HCT116 (cell line): ENCODE measurements around the gene CAPRIN1. TPM values are rescaled to one million over a fixed set of nuclear protein-coding genes. Genes with fewer than 3 reads are reported as not detected.

Experiments
- ATAC-seq: fragments of 200-7000 bp; cut with Tn5 transposase; 2 replicates; pipeline ENCODE4 v1.9.1; 2020; ENCODE audit warnings: mild to moderate bottlenecking, moderate library complexity
- BruUV-seq: library from RNA; stranded (reverse); fragments of 400-500 nt; replicated peaks from 2 replicates; lab custom pipeline; 2021; lab: Mats Ljungman, UMichigan
- CTCF ChIA-PET: fragments of 300-600 bp; sonication (Branson Sonifier 250); formaldehyde crosslinking; loops from one replicate; lab custom pipeline; 2021; ENCODE audit warnings: antibody characterized with exemption; lab: Charles Lee
- POLR2A ChIA-PET: fragments of 300-600, 350-600 bp; sonication (Branson Sonifier 250); formaldehyde crosslinking; loops from one replicate; lab custom pipeline; 2021; ENCODE audit warnings: antibody characterized with exemption; lab: Charles Lee
- RAD21 ChIA-PET, 2 experiments: fragments of 300-600 bp; sonication (Branson Sonifier 250); formaldehyde crosslinking; loops; one replicate each; lab custom pipeline; 2023; ENCODE audit warnings: low total read pairs in 2 of 2; ENCODE audit not compliant: uncharacterized antibody in 2 of 2, unreplicated experiment in 2 of 2, low non-redundant PET in 1 of 2; lab: Charles Lee
- DNase-seq: peaks from one replicate; pipeline ENCODE4 v3.0.0-alpha.2; 2010; ENCODE audit warnings: low read depth, low spot score
- H2AFZ ChIP-seq: fragments of 200-600 bp; shearing (Covaris generic), sonication (generic); 2 replicates; pipeline ENCODE4 v1.6.1; 2017; ENCODE audit warnings: low read depth, mixed run types, mixed read lengths, antibody characterized with exemption, low read length; ENCODE audit not compliant: poor library complexity, severe bottlenecking
- H3K27ac ChIP-seq: 2 replicates; pipeline ENCODE4 v1.5.1; 2012; ENCODE audit warnings: low read depth, low read length
- H3K27me3 ChIP-seq: fragments of 200-600 bp; sonication (generic); 2 replicates; pipeline ENCODE4 v1.6.1; 2016; ENCODE audit warnings: mixed run types, low read length, mixed read lengths; ENCODE audit not compliant: insufficient read depth
- H3K36me3 ChIP-seq, 2 experiments: fragments of 200-500 bp in 1 of 2; fragments of 200-600 bp in 1 of 2; sonication (Bioruptor generic) in 1 of 2; sonication (generic) in 1 of 2; 2 replicates each; pipeline versions ENCODE4 v1.5.1 to v1.6.1; 2014 to 2016; ENCODE audit warnings: low read length in 2 of 2, inconsistent platforms in 1 of 2, mixed read lengths in 1 of 2, mixed run types in 1 of 2; ENCODE audit not compliant: insufficient read depth in 2 of 2, control insufficient read depth in 1 of 2
- H3K4me1 ChIP-seq, 2 experiments: fragments of 200-600 bp in 1 of 2; sonication (generic) in 1 of 2; 2 replicates each; pipeline versions ENCODE4 v1.5.1 to v1.6.1; 2012 to 2017; ENCODE audit warnings: low read length in 2 of 2, inconsistent platforms in 1 of 2, mild to moderate bottlenecking in 1 of 2, mixed read lengths in 1 of 2, mixed run types in 1 of 2, moderate library complexity in 1 of 2; ENCODE audit not compliant: insufficient read depth in 2 of 2, control insufficient read depth in 1 of 2
- H3K4me2 ChIP-seq: fragments of 200-600 bp; sonication (generic); 2 replicates; pipeline ENCODE4 v1.6.1; 2017; ENCODE audit warnings: mixed run types, low read length, mixed read lengths
- H3K4me3 ChIP-seq, 2 experiments: fragments of 200-600 bp in 1 of 2; sonication (generic) in 1 of 2; replicated peaks in 1 of 2; 2 replicates each; pipeline ENCODE4 v1.5.1; 2011 to 2016; ENCODE audit warnings: low read length in 2 of 2, control low read depth in 1 of 2, low read depth in 1 of 2, mild to moderate bottlenecking in 1 of 2, mixed read lengths in 1 of 2, mixed run types in 1 of 2
- H3K79me2 ChIP-seq: fragments of 200-600 bp; sonication (generic); 2 replicates; pipeline ENCODE4 v1.6.1; 2017; ENCODE audit warnings: mild to moderate bottlenecking, mixed run types, low read length, moderate library complexity, mixed read lengths; ENCODE audit not compliant: insufficient read depth
- H3K9ac ChIP-seq: fragments of 200-600 bp; sonication (generic); 2 replicates; pipeline ENCODE4 v1.6.1; 2016; ENCODE audit warnings: low read length, mixed read lengths
- H3K9me2 ChIP-seq: fragments of 200-600 bp; sonication (generic), shearing (Covaris generic); 2 replicates; pipeline ENCODE4 v1.6.1; 2017; ENCODE audit warnings: mixed run types, mild to moderate bottlenecking, moderate library complexity; ENCODE audit not compliant: insufficient read depth
- H3K9me3 ChIP-seq, 2 experiments: fragments of 200-500 bp in 1 of 2; fragments of 200-600 bp in 1 of 2; sonication (Bioruptor generic) in 1 of 2; sonication (generic) in 1 of 2; 2 replicates each; pipeline ENCODE4 v1.6.1; 2014 to 2017; ENCODE audit warnings: low read length in 2 of 2, mixed read lengths in 2 of 2, inconsistent platforms in 1 of 2, low read depth in 1 of 2, mild to moderate bottlenecking in 1 of 2, mixed run types in 1 of 2, moderate library complexity in 1 of 2; ENCODE audit not compliant: control insufficient read depth in 1 of 2, insufficient read depth in 1 of 2
- H4K20me1 ChIP-seq: fragments of 200-600 bp; sonication (generic), shearing (Covaris generic); 2 replicates; pipeline ENCODE4 v1.6.1; 2017; ENCODE audit warnings: mixed run types, mild to moderate bottlenecking, moderate library complexity; ENCODE audit not compliant: insufficient read depth
- CBX3 ChIP-seq: IDR thresholded peaks from 2 replicates; pipeline ENCODE4 v1.6.1; 2012; ENCODE audit warnings: low read depth
- CTCF ChIP-seq, 3 experiments: fragments of 200-600 bp in 1 of 3; sonication (generic) in 1 of 3; IDR thresholded peaks in 2 of 3; conservative IDR thresholded peaks in 1 of 3; 2 replicates each; pipeline ENCODE4 v1.5.1; 2012 to 2017; ENCODE audit warnings: low read depth in 2 of 3, low read length in 2 of 3, antibody characterized with exemption in 1 of 3, borderline replicate concordance in 1 of 3, control low read depth in 1 of 3, mild to moderate bottlenecking in 1 of 3, mixed read lengths in 1 of 3, mixed run types in 1 of 3, moderate library complexity in 1 of 3; ENCODE audit not compliant: insufficient read depth in 1 of 3
- EGR1 ChIP-seq: IDR thresholded peaks from 2 replicates; pipeline ENCODE4 v1.6.1; 2012; ENCODE audit warnings: low read depth
- ELF1 ChIP-seq: IDR thresholded peaks from 2 replicates; pipeline ENCODE4 v1.6.1; 2012; ENCODE audit warnings: low read depth, borderline replicate concordance
- EZH2phosphoT487 ChIP-seq: fragments of 200-600 bp; IDR thresholded peaks from 2 replicates; pipeline ENCODE4 v1.6.1; 2018; ENCODE audit warnings: antibody characterized with exemption, borderline replicate concordance
- FOSL1 ChIP-seq: IDR thresholded peaks from 2 replicates; pipeline ENCODE4 v1.6.1; 2012; ENCODE audit warnings: low read depth
- JUND ChIP-seq: IDR thresholded peaks from 2 replicates; pipeline ENCODE4 v1.6.1; 2012
- POLR2A ChIP-seq: IDR thresholded peaks from 2 replicates; pipeline ENCODE4 v1.7.0; 2011; ENCODE audit warnings: borderline replicate concordance; ENCODE audit not compliant: insufficient read depth, insufficient read length; ENCODE audit errors: extremely low read depth
- RAD21 ChIP-seq: IDR thresholded peaks from 2 replicates; pipeline ENCODE4 v1.6.1; 2012; ENCODE audit warnings: low read depth, mild to moderate bottlenecking
- SIN3A ChIP-seq: IDR thresholded peaks from 2 replicates; pipeline ENCODE4 v1.6.1; 2012; ENCODE audit warnings: low read depth
- SP1 ChIP-seq: IDR thresholded peaks from 2 replicates; pipeline ENCODE4 v1.6.1; 2012; ENCODE audit warnings: low read depth
- SRF ChIP-seq: IDR thresholded peaks from 2 replicates; pipeline ENCODE4 v1.6.1; 2012; ENCODE audit warnings: low read depth
- TCF7L2 ChIP-seq: IDR thresholded peaks from 2 replicates; pipeline ENCODE4 v1.7.0; 2011; ENCODE audit warnings: borderline replicate concordance, inconsistent platforms; ENCODE audit not compliant: insufficient read depth, insufficient read length; ENCODE audit errors: extremely low read depth
- ZNF274 ChIP-seq: fragments of 200-500 bp; sonication (Bioruptor generic); IDR thresholded peaks from 2 replicates; pipeline ENCODE4 v1.6.1; 2014; ENCODE audit warnings: mild to moderate bottlenecking, low read depth, low read length, inconsistent platforms
- intact Hi-C: fragments of 100-400 bp; cut with micrococcal nuclease; formaldehyde crosslinking; loops from 2 replicates; pipeline ENCODE4 v1.10.0; 2022
- total RNA-seq: library from RNA; stranded (reverse); gene quantifications from one replicate; pipeline ENCODE4 v1.2.1, GENCODE V29; 2021; ENCODE audit not compliant: unreplicated experiment
- TF ChIP-seq, protein P1 (sequence below): IDR thresholded peaks from 2 replicates; pipeline ENCODE4 v1.6.1; 2012
- TF ChIP-seq, protein P2 (sequence below): IDR thresholded peaks from 2 replicates; pipeline ENCODE4 v1.6.1; 2012

The CAPRIN1 gene
- total RNA-seq, 1 experiment from 2014 or later = 285 TPM

- ChIA-PET CTCF (no interaction called here), POLR2A (interaction anchor here (0.6 to 2.1 kb wide), 7 partner anchors 10 to 1454 kb away, joined by 3 to 10 read pairs (median 3); partner anchors contain the start of gene NAT10), RAD21 (no interaction called here)
- Histone ChIP-seq H3K27me3 (no peaks in the 10 kb centered on the region), H2AFZ (peak overlapping the region; percentile 37), H3K36me3 (peaks cover 3 to 13% of the 10 kb centered on the region in 2 experiments; a peak in 3 of 4 replicates), H3K9me3 (no peaks in the 10 kb centered on the region), H3K9me2 (no peaks in the 10 kb centered on the region; the same call in 1 of the 2 replicates), H3K4me1 (peaks cover 17 to 34% of the 10 kb centered on the region in 2 experiments; a peak in 3 of 4 replicates), H3K4me2 (peak overlapping the region; percentile 85), H4K20me1 (peaks cover 4% of the 10 kb centered on the region; the same call in 1 of the 2 replicates), H3K4me3 (peak overlapping the region; percentile 69 to 71), H3K79me2 (peaks cover 36% of the 10 kb centered on the region), H3K9ac (peak overlapping the region; percentile 77), H3K27ac (peak overlapping the region; percentile 99)
- BruUV-seq = TSS peak; percentile 79
- intact Hi-C loops = loop anchor here (5.0 kb wide), 1 partner anchor 53 kb away; no protein-coding TSS in a partner anchor
- ATAC-seq = peak; percentile 7; the same call in 1 of the 2 replicates
- TF ChIP-seq CTCF (IDR thresholded peaks at IDR 0.05 in 2 of 3, conservative IDR thresholded peaks at IDR 0.05 in 1 of 3; ENCODE audit: borderline replicate concordance in 1 of 3, insufficient read depth in 1 of 3, low read depth in 2 of 3, low read length in 2 of 3) = no peak
- no peak for TF ChIP-seq ZNF274
- no peak for TF ChIP-seq SP1
- no peak for TF ChIP-seq SRF
- TF ChIP-seq, protein P1, sequence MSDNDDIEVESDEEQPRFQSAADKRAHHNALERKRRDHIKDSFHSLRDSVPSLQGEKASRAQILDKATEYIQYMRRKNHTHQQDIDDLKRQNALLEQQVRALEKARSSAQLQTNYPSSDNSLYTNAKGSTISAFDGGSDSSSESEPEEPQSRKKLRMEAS = no peak
- no peak; the same call in 1 of the 2 replicates for TF ChIP-seq SIN3A
- no peak for TF ChIP-seq RAD21
- no peak for TF ChIP-seq JUND
- TF ChIP-seq POLR2A = no peak
- no peak for TF ChIP-seq TCF7L2
- TF ChIP-seq, protein P2, sequence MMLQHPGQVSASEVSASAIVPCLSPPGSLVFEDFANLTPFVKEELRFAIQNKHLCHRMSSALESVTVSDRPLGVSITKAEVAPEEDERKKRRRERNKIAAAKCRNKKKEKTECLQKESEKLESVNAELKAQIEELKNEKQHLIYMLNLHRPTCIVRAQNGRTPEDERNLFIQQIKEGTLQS = no peak
- TF ChIP-seq ELF1 = no peak
- TF ChIP-seq CBX3 = no peak
- TF ChIP-seq EZH2phosphoT487 = no peak
- no peak for TF ChIP-seq FOSL1
- TF ChIP-seq EGR1 = no peak
- no peak for DNase-seq
Measured at GRCh38 chr11:34050581-34051348, 766 bp upstream of the CAPRIN1 start.
